CD1c-positive myeloid dendritic cell (primary cell): Measurements from ENCODE around the gene CNTNAP4.

Experiments used
- DNase-seq: peaks from one replicate; pipeline ENCODE4 v3.0.0-alpha.2; 2016; ENCODE audit errors: extremely low spot score

Gene CNTNAP4

DNA sequence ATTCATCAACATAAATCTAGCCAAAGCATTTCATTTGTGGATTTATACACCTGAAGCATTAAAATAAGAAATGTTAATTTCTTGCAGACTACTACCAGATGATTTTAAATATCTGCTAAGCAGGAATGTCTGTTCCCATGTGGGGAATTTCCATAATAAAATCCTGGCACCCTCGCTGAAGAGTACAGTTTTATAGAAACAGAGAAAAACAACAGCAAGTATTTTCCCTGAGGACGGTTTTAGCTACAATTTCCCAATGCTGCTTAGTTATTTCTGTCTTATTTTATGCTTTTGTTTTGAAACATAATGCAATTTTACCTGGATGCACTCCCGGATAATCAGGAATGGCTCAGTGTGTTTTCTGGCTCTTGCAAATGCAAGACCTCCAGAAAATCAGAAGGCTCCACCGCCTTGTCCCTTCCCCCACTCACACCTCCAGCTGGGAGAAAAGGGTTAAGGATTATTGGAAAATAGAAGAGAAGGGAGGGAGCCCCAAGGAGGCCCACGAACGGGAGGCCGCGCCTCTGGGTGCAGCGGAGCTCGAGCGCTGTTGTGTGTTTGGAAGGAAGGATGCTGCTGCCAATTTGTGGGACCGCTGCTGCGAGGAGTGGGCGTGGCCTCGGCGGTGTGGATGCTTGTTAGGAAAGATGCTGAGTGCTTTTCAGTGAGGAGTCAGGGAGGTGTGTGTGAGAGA lies at the start of gene CNTNAP4:
Gene CNTNAP4, plus strand, starts transcription at position 657 of the 694 bp plus-strand sequence. CDS start 262 bp downstream, outside the sequence.
- no peak for DNase-seq

DNA sequence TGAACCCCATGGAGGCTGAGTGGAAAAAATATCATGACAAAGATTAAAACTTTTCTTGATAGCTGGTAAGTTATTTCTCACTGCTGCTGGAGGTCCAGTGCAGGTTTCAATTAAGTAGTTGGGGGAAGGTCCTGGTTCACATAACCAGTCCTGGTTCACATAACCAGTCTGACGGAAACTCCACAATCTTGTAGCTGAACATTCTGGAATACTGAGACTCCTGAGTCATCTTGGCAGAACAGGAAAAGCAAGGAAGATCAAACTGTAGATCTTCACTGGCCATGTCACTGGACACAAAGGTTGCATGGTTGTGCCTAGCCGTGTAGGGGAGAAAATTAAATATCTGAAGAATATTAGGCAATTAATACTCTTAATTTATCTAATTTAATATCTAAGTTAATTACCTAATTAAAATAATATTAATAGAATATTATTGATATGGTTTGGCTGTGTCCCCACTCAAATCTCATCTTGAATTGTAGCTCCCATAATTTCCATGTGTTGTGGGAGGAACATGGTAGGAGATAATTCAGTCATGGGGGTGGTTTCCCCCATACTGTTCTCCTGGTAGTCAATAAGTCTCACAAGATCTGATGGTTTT lies 48.6 kb upstream of the CNTNAP4 start:
- no peak for DNase-seq

DNA sequence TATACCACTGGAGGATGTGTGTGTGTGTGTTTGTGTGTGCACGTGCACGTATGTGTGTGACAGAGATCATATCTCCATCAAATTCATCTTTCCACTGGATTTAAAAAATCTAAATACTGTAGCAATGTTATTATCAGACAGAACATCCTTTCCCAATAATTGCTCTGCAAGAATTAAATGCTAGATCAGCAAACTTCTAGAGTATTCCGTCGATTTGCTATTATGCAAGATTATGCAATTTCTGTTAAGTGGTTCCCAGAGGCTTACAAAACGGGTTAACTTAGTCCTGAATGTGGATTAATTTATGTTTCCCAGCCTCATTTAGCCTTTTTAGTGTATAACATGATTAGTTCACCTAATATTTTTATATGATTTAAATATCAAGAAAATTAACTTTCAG lies 44.5 kb upstream of the CNTNAP4 start:
- DNase-seq, result no peak

DNA sequence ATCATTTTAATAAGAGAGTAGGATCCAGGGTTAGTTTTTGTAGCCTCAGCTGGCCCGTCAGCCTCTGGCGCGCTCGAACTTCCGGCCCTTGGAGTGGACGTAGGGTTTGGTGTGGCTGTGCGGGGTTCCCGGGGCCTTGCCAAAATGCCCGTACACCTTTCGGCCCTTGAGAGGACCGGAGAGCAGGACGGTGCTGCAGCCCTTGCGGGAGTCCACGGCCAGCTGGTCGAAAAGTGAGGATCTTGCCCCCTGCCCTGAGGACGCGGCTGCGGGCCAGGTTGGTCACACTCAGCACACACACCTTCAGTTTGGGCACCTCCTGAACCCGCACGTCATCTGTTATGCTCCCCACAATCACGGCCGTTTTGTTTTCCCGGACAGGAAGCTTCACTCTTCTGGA lies 42.2 kb upstream of the CNTNAP4 start:
- DNase-seq, result no peak

DNA sequence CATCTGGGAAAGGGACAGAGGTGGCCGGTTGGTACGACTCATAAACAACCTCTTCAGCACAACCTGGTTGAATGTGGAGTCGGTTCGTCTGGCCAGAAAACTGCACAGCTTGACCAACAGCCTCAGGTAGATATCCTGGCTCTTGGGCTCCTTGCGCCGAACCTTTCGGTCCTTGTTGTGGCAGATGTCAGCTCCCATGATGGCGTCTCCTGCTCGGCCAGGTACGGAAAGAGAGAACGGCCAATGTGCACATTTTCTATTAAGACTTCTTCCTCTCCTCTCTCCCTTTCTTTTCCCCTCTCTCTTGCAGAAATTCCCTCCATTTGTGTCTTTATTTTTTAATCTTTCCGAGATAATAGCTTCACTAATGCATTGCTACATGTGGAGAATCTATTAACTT lies 41.8 kb upstream of the CNTNAP4 start:
- no peak for DNase-seq

DNA sequence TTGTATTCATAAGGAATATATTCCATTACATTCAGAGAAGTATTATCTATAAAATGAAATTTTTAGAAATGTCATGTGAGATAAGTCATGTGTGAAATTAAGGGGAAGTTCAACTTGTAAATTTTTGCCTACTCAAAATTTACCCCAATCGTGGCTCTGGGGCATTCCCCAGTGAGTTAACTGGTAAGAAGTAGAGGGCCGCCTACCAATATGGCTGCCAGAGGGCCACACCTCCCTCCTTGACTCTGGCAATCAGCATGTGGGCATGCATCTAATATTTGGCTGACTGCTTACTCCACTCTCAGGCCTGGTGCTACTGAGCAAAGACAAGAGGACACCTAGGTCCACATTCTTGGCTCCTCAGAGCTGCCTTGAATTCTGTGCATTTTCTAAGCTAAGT lies 39.7 kb upstream of the CNTNAP4 start:
- no peak for DNase-seq

DNA sequence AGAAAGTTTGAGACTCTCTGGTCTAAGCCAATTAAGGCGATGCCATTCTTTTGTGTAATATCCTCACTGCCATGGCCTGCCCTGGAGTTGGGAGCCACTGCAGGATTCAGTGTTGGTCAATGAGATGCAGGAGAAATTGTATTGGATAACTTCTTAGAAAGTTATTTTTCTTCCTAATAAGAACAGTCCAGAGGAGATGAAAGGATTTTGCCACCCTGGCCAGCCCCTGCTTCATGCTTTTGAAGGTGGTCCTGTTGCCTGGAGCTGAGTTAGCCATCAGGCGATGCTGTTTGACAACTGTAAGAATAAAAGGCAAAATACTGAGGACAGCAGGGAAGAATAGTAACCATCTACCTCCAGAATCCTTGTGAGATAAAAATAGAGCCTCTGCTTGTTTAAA lies 35.4 kb upstream of the CNTNAP4 start:
- no peak for DNase-seq

DNA sequence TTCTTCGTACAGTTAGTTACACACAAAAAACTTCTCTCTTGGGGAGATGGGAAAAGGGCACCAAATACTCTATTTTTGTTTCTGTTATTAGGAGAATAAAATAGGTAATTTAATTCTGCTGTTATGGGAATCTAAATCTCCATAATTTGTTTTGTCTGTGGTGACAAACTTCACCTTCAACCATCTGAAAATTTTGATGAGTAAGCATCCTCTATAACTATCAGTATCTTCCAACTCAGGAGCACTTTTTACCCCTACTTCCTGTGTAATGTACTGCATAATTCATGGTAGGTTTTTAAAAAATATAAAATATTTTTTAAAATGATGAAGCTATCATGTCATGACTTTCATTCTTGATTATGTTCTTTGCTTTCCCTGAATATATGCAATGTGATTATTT lies 33.6 kb upstream of the CNTNAP4 start:
- no peak for DNase-seq

DNA sequence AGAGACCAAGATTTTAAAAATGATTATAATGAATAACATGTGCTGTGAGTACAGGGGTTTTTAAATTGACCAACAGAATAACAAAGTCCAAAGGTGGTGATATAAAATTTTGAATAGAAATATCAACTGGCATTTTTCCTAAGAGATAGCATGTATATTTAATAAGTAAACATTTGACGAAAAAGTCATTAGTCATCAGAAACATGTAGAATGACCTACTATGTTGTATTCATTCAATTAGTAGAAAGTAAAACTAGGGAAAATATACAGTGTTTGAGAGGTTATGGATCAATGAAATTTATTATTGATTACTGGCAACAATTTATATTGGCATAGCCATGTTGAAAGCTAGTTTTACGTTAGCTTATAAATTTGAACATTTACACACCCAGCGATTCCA lies 30.6 kb upstream of the CNTNAP4 start:
- DNase-seq, result no peak

DNA sequence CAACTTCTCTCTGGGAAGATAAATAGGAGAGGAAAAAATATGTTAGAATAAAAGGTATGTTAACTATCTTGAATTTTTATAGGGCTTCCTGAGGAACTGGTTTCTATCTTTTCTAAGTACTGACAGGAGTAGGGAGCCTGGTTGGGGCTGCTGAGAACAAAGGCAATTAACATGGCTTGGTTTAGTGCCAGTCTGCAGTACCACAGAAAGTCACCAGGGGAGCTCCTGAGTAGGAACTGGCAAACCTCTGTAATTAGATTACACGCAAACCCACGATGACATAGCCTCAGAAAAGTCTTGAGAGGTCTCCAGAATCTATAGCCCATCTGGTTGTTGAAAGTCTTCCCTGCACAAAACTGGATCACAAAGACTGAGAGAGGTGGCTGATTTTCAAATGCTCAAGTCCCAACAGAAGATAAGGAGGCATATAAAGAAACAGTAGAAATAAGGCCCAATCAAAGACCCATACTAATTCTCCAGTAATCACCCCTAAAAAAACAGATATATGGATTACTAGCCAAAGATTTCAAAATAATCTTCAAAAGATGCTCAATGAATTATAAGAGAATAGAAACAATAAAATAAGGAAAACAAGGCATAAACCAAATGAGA lies 11.7 kb upstream of the CNTNAP4 start:
- DNase-seq, result peak; percentile 3

DNA sequence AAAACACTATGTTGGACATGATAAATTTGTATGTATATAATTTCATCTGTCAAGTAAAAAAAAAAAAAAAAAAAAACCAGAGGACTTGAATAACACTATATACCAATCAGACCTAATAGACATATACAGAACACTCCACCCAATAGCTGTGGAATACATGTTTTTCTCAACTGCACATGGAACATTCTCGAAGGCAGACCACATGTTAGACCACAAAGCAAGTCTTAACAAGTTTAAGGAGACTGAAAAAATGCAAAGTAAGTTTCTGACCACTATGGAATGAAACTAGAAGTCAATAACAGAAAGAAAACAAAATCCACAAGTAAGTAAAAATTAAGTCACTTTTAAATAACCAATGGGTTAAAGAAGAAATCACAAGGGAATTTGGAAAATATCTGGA lies 8.4 kb upstream of the CNTNAP4 start:
- DNase-seq, result no peak

DNA sequence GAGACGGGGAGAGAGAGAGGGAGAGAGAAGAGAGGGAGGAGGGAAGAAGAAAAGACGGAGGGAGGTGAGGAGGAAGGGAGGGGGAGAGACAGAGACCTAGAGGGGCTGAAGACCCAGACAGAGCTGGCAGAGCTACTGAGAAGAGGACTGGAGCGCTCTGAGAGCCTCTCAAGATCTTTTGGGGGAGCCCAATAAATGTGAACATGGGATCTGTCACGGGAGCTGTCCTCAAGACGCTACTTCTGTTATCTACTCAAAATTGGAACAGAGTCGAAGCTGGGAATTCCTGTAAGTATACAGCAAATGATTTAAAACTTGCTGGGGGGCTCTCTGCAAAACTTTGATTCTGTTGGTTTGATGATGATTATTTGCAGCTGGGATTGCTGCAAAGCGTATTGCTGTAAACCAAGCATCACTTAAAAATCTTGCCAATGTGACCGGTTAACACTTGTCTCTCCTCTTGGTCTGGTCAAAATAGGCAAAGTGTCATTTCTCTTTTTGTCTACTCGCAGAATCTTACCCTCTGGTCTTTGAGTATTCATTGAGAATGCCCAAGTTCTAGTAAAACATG lies 344 bp downstream of the CNTNAP4 start:
- no peak for DNase-seq

DNA sequence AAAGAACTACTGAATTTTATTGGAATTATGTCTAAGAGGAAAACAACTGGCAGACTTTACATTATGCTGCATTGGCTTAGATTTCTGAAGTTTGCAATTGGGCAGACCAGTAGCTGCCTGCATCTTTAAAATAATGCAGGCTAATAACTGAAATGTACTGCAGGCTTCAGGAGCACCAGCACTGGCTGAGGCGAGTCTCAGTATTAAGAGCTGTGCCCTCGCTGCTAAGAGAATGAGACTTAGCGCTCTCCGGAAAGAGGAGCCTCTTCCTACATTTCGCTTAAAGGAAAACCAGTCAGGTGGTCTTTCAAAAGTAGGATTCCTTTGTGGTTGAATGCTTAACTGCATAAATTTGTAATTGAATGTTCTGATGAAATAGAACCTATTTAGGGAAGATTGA lies 885 bp downstream of the CNTNAP4 start:
- no peak for DNase-seq

DNA sequence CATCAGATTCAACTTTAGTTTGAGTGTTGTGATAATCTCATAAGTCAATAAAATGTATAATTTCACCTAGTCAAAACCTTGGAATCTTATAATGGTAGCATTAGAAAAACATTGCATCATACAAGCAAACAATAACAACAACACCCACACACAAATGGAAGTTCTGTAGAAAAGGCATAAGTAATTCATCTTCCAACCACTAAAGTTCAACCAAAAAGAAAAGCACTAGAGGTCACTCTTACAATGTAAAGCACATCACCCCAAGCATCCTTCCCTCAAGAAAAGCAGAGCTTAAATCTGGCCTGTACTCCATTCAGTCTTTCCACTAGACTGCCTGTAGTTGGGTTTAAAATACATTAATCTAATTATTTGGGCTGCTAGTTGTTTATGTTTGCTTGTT lies 1.8 kb downstream of the CNTNAP4 start:
- DNase-seq, result no peak

DNA sequence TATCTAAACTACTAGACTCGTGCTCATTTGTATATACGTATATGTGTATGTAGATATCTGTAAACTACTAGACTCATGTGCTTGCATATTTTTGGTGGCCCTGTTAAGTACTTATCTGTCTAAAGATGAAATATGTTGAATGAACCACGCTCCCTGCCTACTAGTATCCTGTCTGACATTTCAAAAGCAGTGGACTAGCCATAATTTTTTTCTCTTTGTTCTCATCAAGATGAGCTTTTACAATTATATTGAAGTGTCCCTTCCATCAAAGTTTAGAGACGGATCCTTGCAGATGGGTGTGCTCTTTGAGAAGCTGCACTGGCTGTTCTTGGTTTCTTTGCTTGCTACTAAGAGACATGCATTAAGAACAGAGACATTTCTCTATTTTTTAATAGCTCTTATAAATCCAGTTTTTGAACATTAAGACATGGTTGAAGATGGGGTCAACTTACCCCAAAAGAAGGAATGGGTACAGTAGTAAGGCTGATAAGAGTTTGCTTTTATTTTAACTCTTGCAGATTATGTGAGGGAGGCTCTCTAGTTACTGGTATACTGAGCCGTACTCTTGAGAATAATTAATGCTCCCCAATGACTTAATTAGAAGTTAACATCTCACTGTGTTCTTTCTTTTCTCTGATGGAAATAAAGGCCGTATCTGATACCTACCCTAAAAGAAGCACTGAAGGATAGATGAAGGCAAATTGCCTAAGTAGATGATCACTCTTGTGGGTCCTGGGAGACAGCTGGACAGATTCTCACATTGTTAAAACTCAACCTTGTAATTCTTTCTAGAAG lies 3.4 kb downstream of the CNTNAP4 start:
- DNase-seq, result no peak

DNA sequence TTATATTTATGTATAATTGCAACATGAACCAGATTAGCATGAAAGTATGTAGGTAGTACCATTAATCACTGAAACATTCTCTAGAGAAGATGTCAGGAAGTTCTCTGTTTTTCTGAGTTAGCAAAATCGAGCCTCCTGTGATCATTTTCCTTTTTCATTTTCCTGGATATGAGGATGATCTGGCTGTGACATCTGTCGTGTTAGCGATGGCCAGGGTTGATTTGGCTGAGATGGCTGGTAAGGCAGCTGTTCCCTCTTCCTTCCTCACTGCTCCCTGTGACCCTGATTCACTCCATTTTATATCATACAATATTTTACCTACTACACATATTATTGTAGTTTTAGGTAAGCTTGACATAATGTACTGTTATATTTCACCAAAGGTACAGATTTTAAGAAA lies 10.3 kb downstream of the CNTNAP4 start:
- DNase-seq, result no peak

DNA sequence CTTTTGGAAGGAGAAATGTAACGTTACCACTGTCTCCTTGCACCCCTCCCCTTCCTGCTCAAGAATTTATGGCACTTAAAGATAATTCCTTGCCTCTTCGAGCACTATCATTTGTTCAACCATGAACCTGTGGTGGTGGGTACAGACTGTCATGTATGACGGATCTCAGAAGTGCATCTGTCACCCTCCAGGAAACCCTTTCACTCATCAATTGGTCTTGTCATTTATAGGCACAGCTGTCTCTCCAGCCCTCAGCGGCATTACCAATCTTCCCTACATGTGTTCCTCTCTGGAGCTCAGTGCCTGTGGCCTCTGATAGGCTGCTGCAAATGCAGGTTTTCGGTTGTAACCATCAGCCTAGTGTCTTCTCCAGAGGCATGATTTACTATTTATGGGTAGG lies 15.0 kb downstream of the CNTNAP4 start:
- DNase-seq, result no peak

DNA sequence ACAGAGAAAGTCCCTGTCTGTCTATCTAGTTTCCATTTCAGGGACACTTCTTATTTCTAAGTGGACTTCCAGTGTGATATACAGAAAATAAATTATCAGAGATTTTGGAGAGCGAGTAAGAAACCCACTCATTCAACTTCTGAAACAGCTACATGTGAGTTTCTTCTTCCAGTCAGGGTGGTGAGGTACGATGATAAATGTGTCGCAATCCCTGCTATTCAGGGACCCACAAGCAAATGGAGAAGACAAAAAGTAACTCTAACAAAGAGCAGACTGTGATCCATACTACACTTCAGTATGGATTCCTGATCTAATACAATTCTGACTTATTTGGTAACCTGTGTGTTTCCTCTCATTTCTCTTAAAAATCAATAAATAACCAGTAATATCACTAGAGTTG lies 16.8 kb downstream of the CNTNAP4 start:
- no peak for DNase-seq

DNA sequence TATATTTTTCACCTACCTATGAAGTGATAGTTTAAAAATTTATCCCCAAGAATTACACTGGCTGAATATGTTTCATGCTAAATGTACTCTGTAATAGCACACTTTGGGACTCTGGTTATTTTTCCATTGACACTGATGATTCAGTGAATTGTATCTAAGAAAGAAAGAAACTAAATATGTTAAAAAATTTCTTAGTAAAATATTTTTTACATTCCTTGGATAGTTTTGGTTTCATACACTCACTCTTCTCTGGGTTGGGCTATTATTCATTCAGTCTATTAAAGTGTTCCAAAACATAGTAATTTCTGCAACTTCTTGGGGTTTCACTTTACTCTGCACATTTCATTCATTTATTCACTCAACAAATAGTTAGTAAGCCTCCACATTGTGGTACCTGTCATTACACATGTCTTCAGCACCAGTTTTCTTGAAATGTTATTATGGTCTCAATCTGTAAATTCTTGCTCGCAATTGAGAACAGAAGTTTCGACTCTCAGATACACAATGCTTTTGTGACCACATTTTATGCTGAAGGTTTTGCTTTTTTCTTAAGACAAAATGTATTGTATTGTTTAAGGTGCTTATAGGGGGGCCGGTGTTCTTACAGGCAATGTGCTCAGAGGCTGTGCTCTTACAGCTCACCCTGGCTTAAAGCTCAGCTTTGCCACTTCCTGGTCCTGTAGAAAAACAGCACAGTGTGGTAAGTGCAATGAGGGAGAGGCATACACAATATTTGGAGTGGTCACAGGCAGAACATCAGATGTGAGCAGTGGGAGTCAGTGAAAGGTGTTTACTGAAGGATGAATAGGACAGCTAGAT lies 17.4 kb downstream of the CNTNAP4 start:
- no peak for DNase-seq

DNA sequence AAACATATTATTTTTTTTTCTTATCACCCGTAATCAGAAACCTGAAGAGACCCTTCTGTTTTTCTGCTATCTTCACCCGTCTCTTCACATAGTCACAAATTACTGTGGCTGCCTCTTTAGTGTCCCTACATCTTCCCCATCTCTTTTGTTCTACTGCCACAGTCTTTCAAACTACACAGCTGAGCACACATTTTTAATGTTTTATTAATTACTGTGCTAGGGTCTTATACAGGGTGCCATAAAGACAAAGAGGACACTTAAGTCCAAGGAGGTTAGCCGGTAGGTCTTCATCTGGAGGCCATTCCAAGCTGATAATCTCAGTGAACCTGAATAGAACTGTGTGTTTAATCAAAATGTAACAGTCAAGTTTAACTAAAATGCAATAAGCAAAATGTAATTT lies 20.7 kb downstream of the CNTNAP4 start:
- no peak for DNase-seq

DNA sequence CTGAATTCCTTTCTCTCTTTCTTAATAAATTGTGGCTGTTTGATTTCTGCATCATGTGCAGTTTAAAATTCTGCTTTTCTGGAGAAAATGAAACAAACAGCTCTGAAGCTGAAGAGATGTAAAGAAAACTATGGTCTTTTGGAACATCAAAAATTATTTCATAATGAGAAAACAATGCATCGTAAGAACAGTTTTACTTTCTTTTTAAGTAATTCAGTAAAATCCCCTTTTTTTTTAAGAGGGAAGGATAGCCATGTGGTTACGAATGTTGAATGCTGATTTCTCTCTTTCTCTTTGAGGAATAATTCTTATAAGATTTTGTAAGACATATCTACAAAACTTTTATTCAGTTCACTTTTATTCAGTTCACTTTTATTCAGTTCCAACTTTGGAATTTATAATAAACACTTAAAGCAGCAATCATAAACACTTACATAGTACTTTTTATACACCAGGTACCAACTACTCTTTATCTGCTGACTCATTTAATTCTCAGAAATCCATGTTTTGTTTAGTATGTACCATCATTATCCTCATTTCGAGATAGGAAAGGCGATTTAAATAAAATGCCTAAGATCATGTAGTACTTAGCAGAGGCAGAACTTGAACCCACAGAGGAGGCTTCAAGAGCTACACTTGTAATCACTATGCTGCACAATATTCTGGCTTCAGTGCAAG lies 26.6 kb downstream of the CNTNAP4 start:
- DNase-seq, result no peak
